PC-3 (cell line): ENCODE data around the gene RAP1GAP2. TPM values are rescaled to one million over a fixed set of nuclear protein-coding genes. Genes with fewer than 3 reads are reported as not detected.
"Not testable (repeated sequence)": the region's sequence is repeated elsewhere in the genome, so short reads cannot be mapped to it uniquely, and the experiment has no call there.

ENCODE experiments used
- ATAC-seq: fragments of 200-7000 bp; cut with Tn5 transposase; 2 replicates; pipeline ENCODE4 v1.9.1; 2020; ENCODE audit warnings: mild to moderate bottlenecking, moderate library complexity
- BruUV-seq: library from RNA; stranded (reverse); fragments of 400-500 nt; replicated peaks from 2 replicates; lab custom pipeline; 2021; lab: Mats Ljungman, UMichigan
- CTCF ChIA-PET: fragments of 300-600 bp; sonication (Branson Sonifier 250); formaldehyde crosslinking; loops from one replicate; lab custom pipeline; 2022; ENCODE audit warnings: antibody characterized with exemption; lab: Charles Lee
- POLR2A ChIA-PET: fragments of 300-600 bp; sonication (Branson Sonifier 250); formaldehyde crosslinking; loops from one replicate; lab custom pipeline; 2022; ENCODE audit warnings: antibody characterized with exemption; ENCODE audit not compliant: unreplicated experiment; lab: Charles Lee
- DNase-seq: peaks from one replicate; pipeline ENCODE4 v3.0.0-alpha.2; 2015
- H2AFZ ChIP-seq: fragments of 300-600 bp; sonication (generic); 2 replicates; pipeline ENCODE4 v1.6.0; 2016; ENCODE audit warnings: antibody characterized with exemption, low read length
- H3F3A ChIP-seq: fragments of 300-600 bp; sonication (generic); one replicate; pipeline ENCODE4 v1.6.0; 2017; ENCODE audit warnings: antibody characterized with exemption, low read length, control low read depth, mild to moderate bottlenecking; ENCODE audit not compliant: unreplicated experiment
- H3K27ac ChIP-seq: fragments of 300-600 bp; sonication (generic); 2 replicates; pipeline ENCODE4 v1.5.1; 2016; ENCODE audit warnings: mild to moderate bottlenecking, low read length
- H3K27me3 ChIP-seq: fragments of 300-600 bp; sonication (generic); 2 replicates; pipeline ENCODE4 v1.6.1; 2016; ENCODE audit warnings: low read length, mixed read lengths
- H3K36me3 ChIP-seq: fragments of 300-600 bp; sonication (generic); 2 replicates; pipeline ENCODE4 v1.6.1; 2016; ENCODE audit warnings: low read depth, mixed run types, low read length, mixed read lengths
- H3K4me1 ChIP-seq: fragments of 300-600 bp; sonication (generic); 2 replicates; pipeline ENCODE4 v1.5.1; 2016; ENCODE audit warnings: low read length; ENCODE audit not compliant: insufficient read depth
- H3K4me2 ChIP-seq: fragments of 300-600 bp; sonication (generic); 2 replicates; pipeline ENCODE4 v1.6.0; 2016; ENCODE audit warnings: low read length
- H3K4me3 ChIP-seq: fragments of 300-600 bp; sonication (generic); 2 replicates; pipeline ENCODE4 v1.5.1; 2016; ENCODE audit warnings: mild to moderate bottlenecking, low read length, mixed read lengths
- H3K79me2 ChIP-seq: fragments of 300-600 bp; sonication (generic); 2 replicates; pipeline ENCODE4 v1.6.1; 2017; ENCODE audit warnings: low read length, mixed read lengths
- H3K9ac ChIP-seq: fragments of 300-600 bp; sonication (generic); 2 replicates; pipeline ENCODE4 v1.6.0; 2016; ENCODE audit warnings: mild to moderate bottlenecking, low read length
- H3K9me2 ChIP-seq: fragments of 300-600 bp; sonication (generic); replicated peaks from 2 replicates; pipeline ENCODE4 v1.6.1; 2016; ENCODE audit warnings: mixed run types, low read length, mixed read lengths
- H3K9me3 ChIP-seq: fragments of 300-600 bp; sonication (generic); 2 replicates; pipeline ENCODE4 v1.6.1; 2016; ENCODE audit warnings: low read length, mixed read lengths
- H4K20me1 ChIP-seq: fragments of 300-600 bp; sonication (generic); 2 replicates; pipeline ENCODE4 v1.6.1; 2016; ENCODE audit warnings: low read length, mixed read lengths
- EZH2 ChIP-seq: fragments of 300-600 bp; sonication (generic); IDR thresholded peaks from one replicate; pipeline ENCODE4 v1.6.1; 2017; ENCODE audit warnings: antibody characterized with exemption, mild to moderate bottlenecking, low read length; ENCODE audit not compliant: unreplicated experiment
- EZH2phosphoT487 ChIP-seq: fragments of 300-600 bp; sonication (generic); IDR thresholded peaks from 2 replicates; pipeline ENCODE4 v1.6.1; 2018; ENCODE audit warnings: mild to moderate bottlenecking, antibody characterized with exemption, low read length, borderline replicate concordance
- intact Hi-C: fragments of 100-400 bp; cut with micrococcal nuclease; formaldehyde crosslinking; loops from 2 replicates; pipeline ENCODE4 v1.9.0; 2023
- total RNA-seq: library from RNA; depleted of rRNA; stranded (reverse); fragments of >200 nt; gene quantifications from 2 replicates; pipeline ENCODE4 v1.2.3, GENCODE V29; 2014
- TF ChIP-seq, protein P1 (sequence below): fragments of 300-600 bp; sonication (generic); conservative IDR thresholded peaks from 2 replicates; pipeline ENCODE4 v1.5.1; 2017; ENCODE audit warnings: antibody characterized with exemption, low read depth, mild to moderate bottlenecking, low read length

RAP1GAP2 gene
- total RNA-seq, 1 experiment from 2014 or later = 14.5 TPM

DNA sequence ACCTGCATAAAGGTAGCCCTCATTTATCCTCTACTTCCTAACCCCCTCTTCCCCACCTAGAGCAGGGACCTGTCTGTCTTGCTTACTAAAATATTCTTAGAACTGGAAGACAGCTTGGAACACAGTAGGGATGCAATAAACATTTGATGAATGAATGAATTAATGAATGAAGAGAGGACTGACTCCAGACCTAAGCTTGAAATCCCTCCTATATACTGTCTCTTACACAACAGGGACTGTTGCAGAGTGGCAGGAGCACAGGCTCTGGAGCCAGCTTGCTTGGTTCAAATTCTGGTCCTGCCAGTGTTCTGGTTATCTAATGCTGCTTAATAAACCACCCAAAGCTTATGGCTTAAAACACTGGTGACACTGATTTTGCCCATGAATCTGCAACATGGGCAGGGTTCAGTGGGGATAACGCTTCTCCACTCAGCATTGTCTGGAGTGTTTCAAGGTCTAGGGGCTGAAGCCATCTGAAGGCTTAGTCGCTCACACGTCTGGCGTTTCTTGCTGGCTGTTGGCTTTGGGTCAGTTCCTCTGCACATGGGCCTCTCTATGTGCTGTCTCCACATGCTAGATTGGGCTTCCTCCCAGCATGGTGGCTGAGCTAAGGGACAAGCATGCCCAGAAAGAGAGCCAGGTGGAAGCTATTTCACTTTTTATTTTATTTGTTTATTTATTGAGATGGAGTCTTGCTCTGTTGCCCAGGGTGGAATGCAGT is 12.8 kb upstream of the RAP1GAP2 start:
- Histone ChIP-seq H3K4me2 (no peak overlapping the region), H4K20me1 (no peaks in the 10 kb centered on the region), H3K4me1 (no peaks in the 10 kb centered on the region), H3K9ac (no peak overlapping the region), H3K79me2 (no peaks in the 10 kb centered on the region), H3K9me3 (no peaks in the 10 kb centered on the region), H3K36me3 (no peaks in the 10 kb centered on the region), H3F3A (no peaks in the 10 kb centered on the region), H2AFZ (no peak overlapping the region), H3K9me2 (no peaks in the 10 kb centered on the region), H3K27ac (no peak overlapping the region), H3K4me3 (no peak overlapping the region), H3K27me3 (no peaks in the 10 kb centered on the region)
- ChIA-PET POLR2A (no interaction called here), CTCF (no interaction called here)
- ATAC-seq = no peak
- BruUV-seq = no TSS peak
- TF ChIP-seq EZH2 (no peak), EZH2phosphoT487 (no peak)
- TF ChIP-seq, protein P1, sequence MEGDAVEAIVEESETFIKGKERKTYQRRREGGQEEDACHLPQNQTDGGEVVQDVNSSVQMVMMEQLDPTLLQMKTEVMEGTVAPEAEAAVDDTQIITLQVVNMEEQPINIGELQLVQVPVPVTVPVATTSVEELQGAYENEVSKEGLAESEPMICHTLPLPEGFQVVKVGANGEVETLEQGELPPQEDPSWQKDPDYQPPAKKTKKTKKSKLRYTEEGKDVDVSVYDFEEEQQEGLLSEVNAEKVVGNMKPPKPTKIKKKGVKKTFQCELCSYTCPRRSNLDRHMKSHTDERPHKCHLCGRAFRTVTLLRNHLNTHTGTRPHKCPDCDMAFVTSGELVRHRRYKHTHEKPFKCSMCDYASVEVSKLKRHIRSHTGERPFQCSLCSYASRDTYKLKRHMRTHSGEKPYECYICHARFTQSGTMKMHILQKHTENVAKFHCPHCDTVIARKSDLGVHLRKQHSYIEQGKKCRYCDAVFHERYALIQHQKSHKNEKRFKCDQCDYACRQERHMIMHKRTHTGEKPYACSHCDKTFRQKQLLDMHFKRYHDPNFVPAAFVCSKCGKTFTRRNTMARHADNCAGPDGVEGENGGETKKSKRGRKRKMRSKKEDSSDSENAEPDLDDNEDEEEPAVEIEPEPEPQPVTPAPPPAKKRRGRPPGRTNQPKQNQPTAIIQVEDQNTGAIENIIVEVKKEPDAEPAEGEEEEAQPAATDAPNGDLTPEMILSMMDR = no peak
- DNase-seq = no peak
- intact Hi-C loops = no loop called here

DNA sequence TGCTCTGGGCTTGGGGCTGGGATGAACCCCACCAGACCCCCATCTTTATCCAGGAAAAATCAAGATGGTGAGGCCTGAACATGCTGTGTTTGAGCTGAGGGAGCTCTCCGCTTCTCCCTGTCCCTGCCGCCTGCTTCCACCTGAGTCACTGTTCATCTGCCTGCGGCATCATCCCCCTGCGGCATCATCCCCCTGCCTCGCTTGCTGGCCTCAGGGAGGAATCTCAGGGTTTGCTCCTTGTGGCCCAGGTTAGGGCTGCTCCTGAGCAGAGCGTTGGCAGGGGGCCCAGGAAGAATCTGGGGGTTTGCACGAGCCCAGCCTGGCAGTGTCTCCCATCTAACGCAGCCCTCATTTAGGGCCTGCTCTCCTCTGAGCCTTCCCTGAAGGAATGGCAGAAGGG is 11.4 kb upstream of the RAP1GAP2 start:
- CTCF ChIA-PET = no interaction called here
- no peak overlapping the region for H3K27ac ChIP-seq
- BruUV-seq = no TSS peak
- no peaks in the 10 kb centered on the region for H3K9me2 ChIP-seq
- TF ChIP-seq, protein P1 = no peak
- TF ChIP-seq EZH2 (no peak), EZH2phosphoT487 (no peak)
- H3K27me3 ChIP-seq = no peaks in the 10 kb centered on the region
- no peak for ATAC-seq
- H3K36me3 ChIP-seq = no peaks in the 10 kb centered on the region
- H3K9me3 ChIP-seq = no peaks in the 10 kb centered on the region
- no peaks in the 10 kb centered on the region for H3K79me2 ChIP-seq
- POLR2A ChIA-PET = no interaction called here
- no peak overlapping the region for H2AFZ ChIP-seq
- no peaks in the 10 kb centered on the region for H3K4me1 ChIP-seq
- no peaks in the 10 kb centered on the region for H3F3A ChIP-seq
- H3K4me2 ChIP-seq = no peak overlapping the region
- no peak overlapping the region for H3K4me3 ChIP-seq
- intact Hi-C loops = no loop called here
- no peak overlapping the region for H3K9ac ChIP-seq
- DNase-seq = no peak
- H4K20me1 ChIP-seq = no peaks in the 10 kb centered on the region

DNA sequence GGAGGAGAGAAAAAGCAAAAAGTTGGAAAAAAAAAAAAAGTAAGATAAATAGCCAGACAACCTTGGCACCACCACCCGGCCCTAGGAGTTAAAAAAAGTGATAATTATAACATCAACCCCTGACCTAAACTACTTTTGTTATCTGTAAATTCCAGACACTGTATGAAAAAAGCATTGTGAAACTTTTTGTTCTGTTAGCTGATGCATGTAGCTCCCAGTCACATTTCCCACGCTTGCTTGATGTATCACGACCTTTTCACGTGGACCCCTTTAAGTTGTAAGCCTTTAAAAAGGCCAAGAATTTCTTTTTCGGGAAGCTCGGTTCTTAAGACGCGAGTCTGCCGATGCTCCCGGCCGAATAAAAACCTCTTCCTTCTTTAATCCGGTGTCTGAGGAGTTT is 10.9 kb upstream of the RAP1GAP2 start:
- H3K27ac ChIP-seq, BruUV-seq, H3K9me3 ChIP-seq, H3K4me1 ChIP-seq, H3F3A ChIP-seq, H3K36me3 ChIP-seq, H4K20me1 ChIP-seq, H2AFZ ChIP-seq, H3K4me2 ChIP-seq, ATAC-seq, H3K9ac ChIP-seq, H3K27me3 ChIP-seq, H3K4me3 ChIP-seq, POLR2A ChIA-PET, DNase-seq, H3K79me2 ChIP-seq, intact Hi-C loops, H3K9me2 ChIP-seq: not testable (repeated sequence)
- CTCF ChIA-PET = interaction anchor here (1.3 kb wide), 1 partner anchor 59 kb away, joined by 4 read pairs; no protein-coding TSS in a partner anchor
